A673 (cell line): ENCODE measurements around the gene CCDC27. TPM values are rescaled to one million over a fixed set of nuclear protein-coding genes. Genes with fewer than 3 reads are reported as not detected.

Source experiments
- BruUV-seq: library from RNA; stranded (reverse); fragments of 400-500 nt; replicated peaks from 2 replicates; lab custom pipeline; 2021; lab: Mats Ljungman, UMichigan
- CTCF ChIA-PET: fragments of 300-600 bp; sonication (Branson Sonifier 250); formaldehyde crosslinking; loops from one replicate; lab custom pipeline; 2022; ENCODE audit warnings: antibody characterized with exemption; lab: Charles Lee
- POLR2A ChIA-PET: fragments of 300-600 bp; sonication (Branson Sonifier 250); formaldehyde crosslinking; loops from one replicate; lab custom pipeline; 2022; ENCODE audit warnings: antibody characterized with exemption; ENCODE audit not compliant: low non-redundant PET; lab: Charles Lee
- DNase-seq: peaks from one replicate; pipeline ENCODE4 v3.0.0-alpha.2; 2015; ENCODE audit warnings: low spot score
- H3K27ac ChIP-seq: fragments of 200-600 bp; sonication (generic); 2 replicates; pipeline ENCODE4 v1.5.1; 2016; ENCODE audit warnings: mixed run types, low read depth, mild to moderate bottlenecking, mixed read lengths, antibody characterized with exemption, low read length; ENCODE audit not compliant: poor library complexity, severe bottlenecking
- H3K27me3 ChIP-seq: fragments of 200-600 bp; sonication (generic); replicated peaks from 2 replicates; pipeline ENCODE4 v1.6.1; 2017; ENCODE audit warnings: mixed run types, low read depth, mild to moderate bottlenecking, mixed read lengths, antibody characterized with exemption, low read length; ENCODE audit not compliant: insufficient read depth, poor library complexity
- H3K36me3 ChIP-seq: fragments of 200-600 bp; sonication (generic); 2 replicates; pipeline ENCODE4 v1.6.1; 2016; ENCODE audit warnings: mixed run types, mild to moderate bottlenecking, mixed read lengths, antibody characterized with exemption, low read length; ENCODE audit not compliant: insufficient read depth, poor library complexity, severe bottlenecking
- H3K4me1 ChIP-seq: fragments of 200-600 bp; sonication (generic); 2 replicates; pipeline ENCODE4 v1.6.1; 2017; ENCODE audit warnings: mixed run types, mild to moderate bottlenecking, mixed read lengths, antibody characterized with exemption, low read length; ENCODE audit not compliant: insufficient read depth, poor library complexity, severe bottlenecking
- H3K4me3 ChIP-seq: fragments of 200-600 bp; sonication (generic); 2 replicates; pipeline ENCODE4 v1.5.1; 2016; ENCODE audit warnings: low read depth, mixed run types, mild to moderate bottlenecking, mixed read lengths, low read length; ENCODE audit not compliant: poor library complexity, severe bottlenecking
- H3K9me3 ChIP-seq: fragments of 200-600 bp; sonication (generic); 2 replicates; pipeline ENCODE4 v1.6.1; 2016; ENCODE audit warnings: mixed run types, low read depth, mild to moderate bottlenecking, mixed read lengths, antibody characterized with exemption, low read length; ENCODE audit not compliant: poor library complexity, severe bottlenecking
- CTCF ChIP-seq: fragments of 300-800, 200-600 bp; sonication (generic); conservative IDR thresholded peaks from 2 replicates; pipeline ENCODE4 v1.5.1; 2017; ENCODE audit warnings: low read depth, mild to moderate bottlenecking, antibody characterized with exemption, low read length, moderate library complexity, mixed read lengths
- EZH2 ChIP-seq: fragments of 200-600 bp; sonication (generic); IDR thresholded peaks from 2 replicates; pipeline ENCODE4 v1.6.1; 2017; ENCODE audit warnings: borderline replicate concordance, low read depth, mild to moderate bottlenecking, mixed read lengths, antibody characterized with exemption, low read length; ENCODE audit not compliant: poor library complexity, severe bottlenecking
- intact Hi-C: fragments of 100-400 bp; cut with micrococcal nuclease; formaldehyde crosslinking; loops from one replicate; pipeline ENCODE4 v1.10.0; 2022; ENCODE audit not compliant: unreplicated experiment
- total RNA-seq: library from RNA; stranded (reverse); gene quantifications from 2 replicates; pipeline ENCODE4 v1.2.3, GENCODE V29; 2021

CCDC27 gene
- total RNA-seq, 1 experiment from 2014 or later = not detected

- peaks cover 62% of the 10 kb centered on the region for H3K36me3 ChIP-seq
- intact Hi-C loops = no loop called here
- no TSS peak for BruUV-seq
- H3K27ac ChIP-seq = no peak overlapping the region
- no peaks in the 10 kb centered on the region for H3K9me3 ChIP-seq
- H3K4me1 ChIP-seq = no peaks in the 10 kb centered on the region
- H3K27me3 ChIP-seq = no peaks in the 10 kb centered on the region
- ChIA-PET POLR2A (no interaction called here), CTCF (no interaction called here)
- no peak overlapping the region for H3K4me3 ChIP-seq
- TF ChIP-seq EZH2 (no peak), CTCF (no peak)
- no peak for DNase-seq
Measured at GRCh38 chr1:3780901-3781300, 28.7 kb downstream of the CCDC27 start.

DNA sequence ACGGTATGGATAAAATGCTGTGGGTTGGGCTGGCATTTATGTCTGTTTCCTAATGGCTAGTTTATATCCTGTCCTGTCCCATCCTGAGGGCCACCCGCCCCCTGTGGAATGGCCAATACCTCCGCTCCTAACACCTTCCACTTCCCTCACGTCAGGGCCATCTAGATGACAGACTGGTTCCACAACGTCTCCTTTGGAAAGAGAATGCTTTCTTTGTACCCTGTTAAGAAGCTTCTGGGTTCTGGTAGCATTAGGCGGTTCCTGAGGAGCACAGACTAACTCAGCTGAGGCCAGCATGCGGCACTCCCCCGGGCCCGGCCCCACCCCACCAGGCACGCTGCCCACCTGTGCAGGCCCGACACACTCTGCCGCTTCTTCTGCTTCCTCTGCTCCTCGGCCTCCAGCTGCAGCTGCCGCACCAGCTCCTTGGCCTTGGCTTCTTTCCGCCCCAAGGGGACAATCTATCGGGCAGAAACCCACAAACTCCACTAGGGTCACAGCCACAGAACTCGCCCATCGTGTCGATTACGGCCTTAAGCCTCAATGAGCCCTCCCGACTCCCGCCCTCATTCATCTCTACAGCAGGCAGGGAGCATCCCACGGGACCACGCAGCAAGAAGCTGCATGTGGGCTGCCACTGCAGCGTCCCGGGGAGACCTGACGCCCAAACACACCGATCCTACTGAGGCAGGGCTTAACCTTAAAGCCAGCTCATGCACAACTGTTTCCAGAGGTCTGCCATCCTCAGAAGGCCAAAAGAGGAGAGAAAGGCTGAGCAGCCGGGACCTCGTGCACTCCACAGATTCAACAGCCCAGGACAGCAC, 31.6 kb downstream of the CCDC27 start:
- intact Hi-C loops = no loop called here
- H3K4me3 ChIP-seq = no peak overlapping the region
- H3K9me3 ChIP-seq = no peaks in the 10 kb centered on the region
- no peak for DNase-seq
- H3K4me1 ChIP-seq = no peaks in the 10 kb centered on the region
- ChIA-PET CTCF (no interaction called here), POLR2A (no interaction called here)
- no TSS peak for BruUV-seq
- peaks cover 69% of the 10 kb centered on the region for H3K36me3 ChIP-seq
- no peaks in the 10 kb centered on the region for H3K27me3 ChIP-seq
- TF ChIP-seq CTCF = no peak
- TF ChIP-seq EZH2 = no peak
- no peak overlapping the region for H3K27ac ChIP-seq

- no peaks in the 10 kb centered on the region for H3K4me1 ChIP-seq
- no peaks in the 10 kb centered on the region for H3K9me3 ChIP-seq
- no TSS peak for BruUV-seq
- H3K27me3 ChIP-seq = no peaks in the 10 kb centered on the region
- intact Hi-C loops = no loop called here
- DNase-seq = no peak
- TF ChIP-seq CTCF = no peak
- TF ChIP-seq EZH2 = no peak
- H3K36me3 ChIP-seq = peaks cover 57% of the 10 kb centered on the region
- POLR2A ChIA-PET = no interaction called here
- no peak overlapping the region for H3K4me3 ChIP-seq
- CTCF ChIA-PET = no interaction called here
- H3K27ac ChIP-seq = no peak overlapping the region
Measured at GRCh38 chr1:3785045-3785444, 32.8 kb downstream of the CCDC27 start.
